Measurements from ENCODE around the gene TAF11L14.
"Not testable (repeated sequence)": the region's sequence is repeated elsewhere in the genome, so short reads cannot be mapped to it uniquely, and the experiment has no call there.

Gene TAF11L14

DNA sequence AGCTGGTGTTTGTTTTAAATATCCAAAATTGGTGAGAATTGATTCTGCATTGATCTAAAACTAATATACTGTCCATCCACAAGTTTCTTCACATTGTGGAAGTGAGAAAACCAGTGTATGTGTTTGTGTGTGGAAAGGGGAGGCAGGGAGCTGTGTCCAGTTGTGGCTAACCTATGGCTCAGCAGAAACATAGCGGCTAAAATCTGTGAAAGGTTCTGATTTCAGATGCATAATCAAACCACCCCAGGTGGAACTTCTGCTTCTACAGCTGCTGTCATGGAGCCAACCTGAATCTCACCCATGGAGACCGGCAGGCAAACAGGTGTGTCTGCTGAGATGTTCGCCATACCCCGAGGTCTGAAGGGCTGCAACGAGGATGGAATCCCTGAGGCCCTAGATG is at the start of gene TAF11L14:
TAF11L14 (plus strand) TSS at position 301 of the 400 bp plus-strand sequence.
- no peak for DNase-seq (ENCODE audit: low read depth)

DNA sequence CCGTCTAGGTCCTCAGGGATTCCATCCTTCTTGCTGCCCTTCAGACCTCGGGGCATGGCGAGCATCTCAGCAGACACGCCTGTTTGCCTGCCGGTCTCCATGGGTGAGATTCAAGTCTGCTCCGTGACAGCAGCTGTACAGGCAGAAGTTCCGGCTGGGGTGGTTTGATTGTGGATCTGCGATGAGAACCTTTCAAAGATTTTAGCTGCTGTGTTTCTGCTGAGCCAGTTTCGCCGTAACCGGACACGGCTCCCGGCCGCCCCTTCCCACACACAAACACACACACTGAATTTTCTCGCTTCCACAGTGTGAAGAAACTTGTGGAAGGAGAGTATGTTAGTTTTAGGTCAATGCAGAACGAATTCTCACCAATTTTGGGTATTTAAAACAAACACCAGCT is 48.6 kb upstream of the TAF11L14 start, which contains the start of gene TAF11L7:
TAF11L7 (minus strand) TSS at position 101 of the 400 bp plus-strand sequence.
- not testable (repeated sequence) for DNase-seq (ENCODE audit: low read depth)

DNA sequence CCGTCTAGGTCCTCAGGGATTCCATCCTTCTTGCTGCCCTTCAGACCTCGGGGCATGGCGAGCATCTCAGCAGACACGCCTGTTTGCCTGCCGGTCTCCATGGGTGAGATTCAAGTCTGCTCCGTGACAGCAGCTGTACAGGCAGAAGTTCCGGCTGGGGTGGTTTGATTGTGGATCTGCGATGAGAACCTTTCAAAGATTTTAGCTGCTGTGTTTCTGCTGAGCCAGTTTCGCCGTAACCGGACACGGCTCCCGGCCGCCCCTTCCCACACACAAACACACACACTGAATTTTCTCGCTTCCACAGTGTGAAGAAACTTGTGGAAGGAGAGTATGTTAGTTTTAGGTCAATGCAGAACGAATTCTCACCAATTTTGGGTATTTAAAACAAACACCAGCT is 43.4 kb upstream of the TAF11L14 start, which contains the start of gene TAF11L8:
TAF11L8 (minus strand) TSS at position 101 of the 400 bp plus-strand sequence.
- not testable (repeated sequence) for DNase-seq (ENCODE audit: low read depth)

DNA sequence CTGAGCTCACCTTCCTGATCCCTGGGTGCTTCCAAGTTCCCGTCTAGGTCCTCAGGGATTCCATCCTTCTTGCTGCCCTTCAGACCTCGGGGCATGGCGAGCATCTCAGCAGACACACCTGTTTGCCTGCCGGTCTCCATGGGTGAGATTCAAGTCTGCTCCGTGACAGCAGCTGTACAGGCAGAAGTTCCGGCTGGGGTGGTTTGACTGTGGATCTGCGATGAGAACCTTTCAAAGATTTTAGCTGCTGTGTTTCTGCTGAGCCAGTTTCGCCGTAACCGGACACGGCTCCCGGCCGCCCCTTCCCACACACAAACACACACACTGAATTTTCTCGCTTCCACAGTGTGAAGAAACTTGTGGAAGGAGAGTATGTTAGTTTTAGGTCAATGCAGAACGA is 40.0 kb upstream of the TAF11L14 start, which contains the start of gene TAF11L9:
TAF11L9 (minus strand) TSS at position 140 of the 400 bp plus-strand sequence.
- DNase-seq (ENCODE audit: low read depth) = not testable (repeated sequence)

DNA sequence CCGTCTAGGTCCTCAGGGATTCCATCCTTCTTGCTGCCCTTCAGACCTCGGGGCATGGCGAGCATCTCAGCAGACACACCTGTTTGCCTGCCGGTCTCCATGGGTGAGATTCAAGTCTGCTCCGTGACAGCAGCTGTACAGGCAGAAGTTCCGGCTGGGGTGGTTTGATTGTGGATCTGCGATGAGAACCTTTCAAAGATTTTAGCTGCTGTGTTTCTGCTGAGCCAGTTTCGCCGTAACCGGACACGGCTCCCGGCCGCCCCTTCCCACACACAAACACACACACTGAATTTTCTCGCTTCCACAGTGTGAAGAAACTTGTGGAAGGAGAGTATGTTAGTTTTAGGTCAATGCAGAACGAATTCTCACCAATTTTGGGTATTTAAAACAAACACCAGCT is 36.5 kb upstream of the TAF11L14 start, which contains the start of gene TAF11L10:
TAF11L10 (minus strand) TSS at position 101 of the 400 bp plus-strand sequence.
- not testable (repeated sequence) for DNase-seq (ENCODE audit: low read depth)

DNA sequence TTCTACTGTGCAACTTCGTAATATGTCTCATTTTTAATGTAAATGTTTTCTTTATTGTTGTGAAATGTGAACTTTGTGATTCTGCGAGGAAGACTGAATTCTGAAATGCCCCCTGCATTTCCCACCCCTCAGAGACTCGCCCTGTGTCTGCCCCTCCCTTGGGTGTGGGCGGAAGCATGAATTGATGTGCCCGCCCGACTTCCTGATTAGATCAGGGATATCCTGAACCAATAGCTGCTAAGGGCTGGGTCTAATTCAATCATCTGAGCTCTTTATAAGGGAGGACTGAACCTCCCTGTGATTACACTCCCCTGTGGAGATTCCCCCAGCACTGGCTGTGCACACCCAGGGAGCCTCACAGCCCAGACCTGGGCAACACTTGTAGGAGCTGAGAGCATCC is 30.4 kb upstream of the TAF11L14 start, which contains the start of gene TAF11L11:
TAF11L11 (plus strand) TSS at position 304 of the 400 bp plus-strand sequence.
- DNase-seq (ENCODE audit: low read depth) = not testable (repeated sequence)

DNA sequence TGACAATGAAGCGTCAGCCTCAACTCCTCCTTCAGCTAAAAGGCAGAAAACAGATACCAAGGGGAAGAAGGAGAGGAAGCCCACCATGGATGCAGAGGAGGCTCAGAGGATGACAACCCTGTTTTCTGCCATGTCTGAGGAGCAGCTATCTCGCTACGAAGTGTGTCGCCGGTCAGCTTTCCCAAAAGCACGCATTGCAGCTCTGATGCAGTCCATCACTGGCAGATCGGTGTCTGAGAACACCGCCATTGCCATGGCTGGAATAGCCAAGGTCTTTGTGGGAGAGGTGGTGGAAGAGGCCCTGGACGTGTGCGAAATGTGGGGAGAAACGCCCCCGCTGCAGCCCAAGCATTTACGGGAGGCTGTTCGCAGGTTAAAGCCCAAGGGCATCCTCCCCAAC is 29.3 kb upstream of the TAF11L14 start:
- no peak for DNase-seq (ENCODE audit: low read depth)

DNA sequence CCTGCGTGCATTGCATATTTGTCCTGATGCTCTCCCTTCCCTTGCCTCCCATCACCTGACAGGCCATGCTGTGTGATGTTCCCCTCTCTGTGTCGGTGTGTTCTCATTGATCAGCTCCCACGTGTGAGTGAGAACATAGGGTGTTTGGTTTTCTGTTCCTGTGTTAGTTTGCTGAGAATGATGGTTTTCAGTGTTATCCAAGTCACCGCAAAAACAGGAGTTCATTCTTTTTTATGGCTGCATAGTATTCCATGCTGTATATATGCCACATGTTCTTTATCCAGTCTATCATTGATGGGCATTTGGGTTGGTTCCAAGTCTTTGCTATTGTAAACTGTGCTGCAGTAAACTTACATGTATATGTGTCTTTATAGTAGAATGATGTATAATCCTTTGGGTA is 26.8 kb upstream of the TAF11L14 start:
- DNase-seq (ENCODE audit: low read depth) = not testable (repeated sequence)

DNA sequence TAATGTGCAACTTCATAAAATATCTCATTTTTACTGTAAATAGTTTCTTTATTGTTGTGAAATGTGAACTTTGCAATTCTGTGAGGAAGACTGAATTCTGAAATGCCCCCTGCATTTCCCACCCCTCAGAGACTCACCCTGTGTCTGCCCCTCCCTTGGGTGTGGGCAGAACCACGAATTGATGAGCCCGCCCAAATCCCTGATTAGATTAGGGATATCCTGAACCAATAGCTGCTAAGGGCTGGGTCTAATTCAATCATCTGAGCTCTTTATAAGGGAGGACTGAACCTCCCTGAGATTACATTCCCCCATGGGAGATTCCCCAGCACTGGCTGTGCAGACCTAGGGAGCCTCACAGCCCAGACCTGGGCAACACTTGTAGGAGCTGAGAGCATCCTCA is 24.2 kb upstream of the TAF11L14 start, which contains the start of gene TAF11L12:
TAF11L12 (plus strand) TSS at position 301 of the 400 bp plus-strand sequence.
- DNase-seq (ENCODE audit: low read depth) = not testable (repeated sequence)

DNA sequence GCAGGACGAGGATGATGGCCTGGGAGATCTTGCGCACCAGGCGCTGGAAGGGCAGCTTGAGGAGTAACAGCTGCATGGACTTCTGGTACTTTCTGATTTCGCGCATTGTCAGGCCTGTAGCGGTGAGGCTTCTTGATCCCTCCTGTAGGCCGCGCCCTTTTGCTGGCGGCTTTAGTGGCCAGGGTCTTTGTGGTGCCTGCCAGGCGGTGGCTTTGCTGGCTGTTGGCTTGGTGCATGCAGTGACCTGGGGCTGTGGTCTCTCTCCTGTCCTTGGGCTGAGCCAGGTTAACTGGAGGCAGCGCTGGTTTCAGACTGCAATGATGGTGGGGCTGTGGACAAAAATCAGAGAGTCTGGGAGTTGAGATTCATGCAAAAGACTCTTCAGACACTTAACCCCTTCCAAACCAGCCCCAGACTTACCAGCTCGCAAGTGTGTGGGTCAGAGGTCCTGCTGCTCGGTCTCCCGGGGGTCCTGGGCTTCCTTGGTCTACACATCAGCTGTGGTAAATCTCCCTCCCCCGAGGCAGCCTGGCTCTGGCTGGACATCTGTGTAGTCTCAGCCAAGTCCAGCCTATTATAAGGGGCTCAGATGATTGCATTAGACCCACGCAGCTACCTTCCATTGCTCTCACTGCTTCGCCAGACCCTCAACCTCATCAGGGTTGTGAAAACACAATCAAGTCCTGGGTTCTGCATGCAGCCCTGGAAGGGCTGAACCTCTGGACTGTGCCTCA is 19.2 kb upstream of the TAF11L14 start:
- DNase-seq (ENCODE audit: low read depth) = no peak

DNA sequence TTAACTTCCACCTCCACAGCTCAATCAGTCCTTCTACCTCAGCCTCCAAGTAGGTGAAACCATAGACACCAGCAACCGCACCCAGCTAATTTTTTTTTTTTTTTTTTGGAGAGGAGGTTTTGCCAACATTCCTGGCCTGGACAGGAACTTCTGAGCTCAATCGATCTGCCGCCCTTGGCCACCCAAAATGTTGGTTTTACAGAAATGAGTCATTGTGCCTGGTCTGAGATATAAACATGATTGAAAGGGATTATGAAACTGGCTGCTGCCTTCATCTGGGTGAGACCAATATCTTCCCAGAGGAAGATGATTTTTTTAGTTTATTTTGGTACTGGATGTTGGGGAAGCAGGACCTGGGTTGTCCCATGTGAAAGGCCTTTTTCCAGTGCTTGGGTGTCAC is 14.9 kb upstream of the TAF11L14 start:
- DNase-seq (ENCODE audit: low read depth) = no peak

DNA sequence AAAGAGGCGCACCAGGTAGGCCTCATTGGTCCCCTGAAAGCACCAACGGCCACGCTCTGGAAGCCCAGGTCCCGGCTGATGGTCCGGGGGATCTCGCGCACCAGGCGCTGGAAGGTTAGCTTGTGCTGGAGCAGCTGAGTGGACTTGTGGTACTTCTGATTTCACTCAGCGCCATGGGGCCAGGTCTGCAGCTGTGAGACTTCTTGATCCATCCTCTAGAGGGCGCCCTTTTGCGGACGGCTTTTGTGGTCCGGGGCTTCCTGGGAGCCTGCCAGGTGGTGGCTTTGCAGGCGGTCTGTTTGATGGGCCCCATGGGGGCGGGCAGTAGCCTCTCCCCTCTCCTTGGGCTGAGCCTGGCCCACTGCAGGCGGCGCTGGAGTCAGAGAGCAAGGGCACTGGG is 13.6 kb upstream of the TAF11L14 start:
- DNase-seq (ENCODE audit: low read depth) = no peak

DNA sequence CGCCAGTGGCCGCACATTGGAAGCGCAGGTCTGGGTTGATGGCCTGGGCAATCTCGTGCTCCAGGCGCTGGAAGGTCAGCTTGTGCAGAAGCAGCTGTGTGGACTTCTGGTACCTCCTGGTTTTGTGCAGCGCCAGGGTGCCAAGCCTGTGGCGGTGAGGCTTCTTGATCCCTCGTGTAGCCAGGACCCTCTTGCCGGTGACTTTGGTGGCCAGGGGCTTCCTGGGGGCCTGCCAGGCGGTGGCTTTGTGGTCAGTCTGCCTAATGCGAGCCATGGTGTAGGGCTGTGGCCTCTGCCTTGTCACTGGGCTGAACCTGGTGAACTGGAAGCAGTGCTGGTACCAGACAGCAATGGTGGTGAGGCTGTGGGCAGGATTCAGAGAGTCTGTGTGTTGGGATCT is 8.6 kb upstream of the TAF11L14 start:
- no peak for DNase-seq (ENCODE audit: low read depth)

DNA sequence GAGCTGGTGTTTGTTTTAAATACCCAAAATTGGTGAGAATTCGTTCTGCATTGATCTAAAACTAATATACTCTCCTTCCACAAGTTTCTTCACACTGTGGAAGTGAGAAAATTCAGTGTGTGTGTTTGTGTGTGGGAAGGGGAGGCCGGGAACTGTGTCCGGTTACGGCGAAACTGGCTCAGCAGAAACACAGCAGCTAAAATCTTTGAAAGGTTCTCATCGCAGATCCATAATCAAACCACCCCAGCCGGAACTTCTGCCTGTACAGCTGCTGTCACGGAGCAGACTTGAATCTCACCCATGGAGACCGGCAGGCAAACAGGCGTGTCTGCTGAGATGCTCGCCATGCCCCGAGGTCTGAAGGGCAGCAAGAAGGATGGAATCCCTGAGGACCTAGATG is 2.5 kb upstream of the TAF11L14 start, which contains the start of gene TAF11L13:
TAF11L13 (plus strand) TSS at position 301 of the 400 bp plus-strand sequence.
- not testable (repeated sequence) for DNase-seq (ENCODE audit: low read depth)

DNA sequence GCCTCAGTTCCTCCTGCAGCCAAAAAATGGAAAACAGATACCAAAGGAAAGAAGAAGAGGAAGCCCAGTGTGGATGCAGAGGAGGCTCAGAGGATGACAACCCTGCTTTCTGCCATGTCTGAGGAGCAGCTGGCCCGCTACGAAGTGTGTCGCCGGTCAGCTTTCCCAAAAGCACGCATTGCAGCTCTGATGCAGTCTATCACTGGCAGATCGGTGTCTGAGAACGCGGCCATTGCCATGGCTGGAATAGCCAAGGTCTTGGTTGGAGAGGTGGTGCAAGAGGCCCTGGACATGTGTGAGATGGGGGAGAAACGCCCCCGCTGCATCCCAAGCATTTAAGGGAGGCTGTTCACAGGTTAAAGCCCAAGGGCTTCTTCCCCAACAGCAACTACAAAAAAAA is 15.0 kb downstream of the TAF11L14 start:
- DNase-seq (ENCODE audit: low read depth) = not testable (repeated sequence)

DNA sequence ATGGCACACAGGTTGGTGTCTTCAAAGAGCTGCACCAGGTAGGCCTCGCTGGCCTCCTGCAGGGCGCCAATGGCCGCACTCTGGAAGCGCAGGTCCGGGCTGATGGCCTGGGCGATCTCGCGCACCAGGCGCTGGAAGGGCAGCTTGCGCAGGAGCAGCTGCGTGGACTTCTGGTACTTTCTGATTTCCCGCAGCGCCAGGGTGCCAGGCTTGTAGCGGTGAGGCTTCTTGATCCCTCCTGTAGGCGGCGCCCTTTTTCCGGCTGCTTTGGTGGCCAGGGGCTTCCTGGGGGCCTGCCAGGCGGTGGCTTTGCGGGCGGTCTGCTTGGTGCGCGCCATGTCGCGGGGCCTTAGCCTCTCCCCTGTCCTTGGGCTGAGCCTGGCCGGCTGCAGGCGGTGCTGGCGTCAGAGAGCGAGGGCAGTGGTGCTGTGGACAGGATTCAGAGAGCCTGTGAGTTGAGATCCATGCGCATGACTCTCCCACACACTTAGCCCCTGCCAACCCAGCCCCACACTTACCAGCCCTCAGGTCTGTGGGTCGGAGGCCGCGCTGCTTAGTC is 21.0 kb downstream of the TAF11L14 start:
- not testable (repeated sequence) for DNase-seq (ENCODE audit: low read depth)

DNA sequence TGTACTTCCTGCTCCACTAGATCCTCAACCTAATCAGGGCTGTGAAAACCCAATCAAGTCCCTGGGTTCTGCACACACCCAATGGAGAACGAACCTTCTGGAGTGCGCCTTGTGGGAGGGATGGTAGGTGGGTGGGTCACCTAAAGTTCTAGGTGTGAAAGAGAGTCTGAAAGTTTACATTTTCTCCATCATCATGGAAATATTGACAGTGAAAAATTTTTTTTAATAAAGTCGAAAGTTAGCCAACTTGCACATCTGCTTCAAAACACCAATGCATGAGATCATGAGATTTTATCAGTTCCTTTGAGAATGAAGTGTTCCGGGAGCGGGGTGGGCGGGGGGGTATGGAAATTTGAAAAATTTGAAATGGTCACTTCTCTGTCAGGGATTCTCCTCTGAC is 21.7 kb downstream of the TAF11L14 start:
- DNase-seq (ENCODE audit: low read depth) = no peak

DNA sequence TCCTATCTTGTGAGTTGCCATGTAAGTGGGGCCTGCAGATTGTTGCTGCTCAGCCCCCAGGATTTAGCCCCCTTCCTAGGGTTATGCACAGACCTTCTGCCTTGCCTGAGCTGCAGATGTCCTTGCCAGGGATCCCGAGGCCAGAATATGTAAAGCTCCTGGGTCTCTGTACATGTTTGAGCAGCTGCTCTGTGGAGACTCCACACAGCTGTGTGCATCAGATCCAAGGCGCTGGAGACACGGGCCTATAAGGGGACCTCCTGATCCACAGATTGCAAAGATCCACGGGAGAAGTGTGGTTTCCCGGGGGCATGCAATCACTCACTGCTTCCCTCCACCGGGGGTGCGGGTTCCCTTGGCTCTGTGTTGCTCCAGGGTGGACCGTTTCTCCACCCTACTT is 28.9 kb downstream of the TAF11L14 start:
- no peak for DNase-seq (ENCODE audit: low read depth)

DNA sequence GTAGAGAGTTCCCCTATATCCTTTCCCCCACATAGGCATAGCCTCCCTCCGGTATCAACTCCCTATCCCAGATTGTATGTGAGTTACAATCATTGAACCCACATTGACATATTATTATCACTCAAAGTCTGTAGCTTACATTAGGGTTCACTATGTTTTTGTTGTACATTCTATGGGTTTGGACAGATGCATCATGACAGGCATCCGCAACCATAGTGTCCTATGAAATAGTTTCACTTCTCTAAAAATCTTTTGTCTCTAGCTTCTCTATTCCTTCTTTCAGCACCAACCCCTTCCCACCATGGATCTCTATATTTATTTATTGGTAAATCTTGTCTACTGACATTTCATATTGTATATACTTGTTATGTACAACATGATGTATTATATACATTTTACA is 31.6 kb downstream of the TAF11L14 start:
- no peak for DNase-seq (ENCODE audit: low read depth)

DNA sequence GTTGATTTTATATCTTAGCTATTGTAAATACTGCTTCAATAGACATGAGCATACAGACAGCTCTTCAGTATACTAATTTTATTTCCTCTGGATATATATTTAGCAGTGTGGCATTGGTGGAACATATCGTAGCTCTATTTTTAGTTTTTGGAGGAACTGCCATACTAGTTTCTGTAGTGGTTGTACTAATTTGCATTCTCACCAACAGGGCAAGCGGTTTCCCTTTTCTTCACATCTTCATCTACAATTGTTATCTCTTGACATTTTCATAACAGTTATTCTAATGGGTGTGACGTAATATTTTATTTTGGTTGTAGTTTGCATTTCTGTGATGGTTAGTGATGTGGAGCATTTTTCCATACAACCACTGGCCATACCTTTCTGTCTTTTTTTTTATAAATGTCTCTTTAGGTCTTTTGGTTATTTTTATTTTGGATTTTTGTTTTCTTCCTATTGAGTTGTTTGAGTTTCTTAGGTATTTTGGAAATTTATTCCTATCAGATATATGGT is 32.5 kb downstream of the TAF11L14 start:
- no peak for DNase-seq (ENCODE audit: low read depth)

DNA sequence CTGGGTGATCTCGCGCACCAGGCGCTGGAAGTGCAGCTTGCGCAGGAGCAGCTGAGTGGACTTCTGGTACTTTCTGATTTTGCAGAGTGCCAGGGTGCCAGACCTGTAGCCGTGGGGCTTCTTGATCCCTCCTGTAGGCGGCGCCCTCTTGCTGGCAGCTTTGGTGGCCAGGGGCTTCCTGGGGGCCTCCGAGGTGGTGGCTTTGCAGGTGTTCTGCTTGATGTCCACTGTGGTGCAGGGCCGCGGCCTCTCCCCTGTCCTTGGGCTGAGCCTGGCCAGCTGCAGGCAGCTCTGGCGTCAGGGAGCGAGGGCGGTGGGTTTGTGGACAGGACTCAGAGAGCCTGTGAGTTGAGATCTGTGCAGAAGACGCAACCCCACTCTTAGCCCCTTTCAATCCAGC is 36.1 kb downstream of the TAF11L14 start:
- no peak for DNase-seq (ENCODE audit: low read depth)

DNA sequence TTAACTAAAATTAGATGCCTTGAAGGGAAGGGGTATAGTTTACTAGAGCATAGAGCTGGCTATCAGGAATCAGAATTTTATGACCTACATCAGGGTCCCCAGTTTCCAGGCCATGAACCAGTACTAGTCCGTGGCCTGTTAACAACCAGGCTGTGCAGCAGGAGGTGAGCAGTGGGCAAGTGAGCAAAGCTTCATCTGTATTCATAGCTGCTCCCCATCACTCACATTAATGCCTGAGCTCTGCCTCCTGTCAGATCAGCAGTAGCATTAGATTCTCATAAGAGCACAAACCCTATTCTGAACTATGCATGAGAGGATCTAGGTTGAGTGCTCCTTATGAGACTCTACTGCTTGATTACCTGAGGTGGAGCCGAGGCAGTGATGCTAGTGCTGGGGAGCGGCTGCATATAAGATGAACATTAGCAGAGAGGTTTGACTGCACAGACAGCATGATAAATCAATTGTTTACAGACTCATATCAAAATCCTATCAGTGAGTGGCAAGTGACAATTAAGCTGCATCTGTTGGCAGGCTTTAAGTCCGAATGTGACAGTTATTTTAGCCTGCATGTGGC is 44.6 kb downstream of the TAF11L14 start:
- DNase-seq (ENCODE audit: low read depth) = no peak
